ENCODE measurements around the gene CLIP2.
"Not testable (repeated sequence)": the region's sequence is repeated elsewhere in the genome, so short reads cannot be mapped to it uniquely, and the experiment has no call there.

CLIP2 gene

GRCh38 chr7:74424291-74424880, 135.2 kb downstream of the CLIP2 start:
- in situ Hi-C loops (cut with MboI; ENCODE audit: low sequenced_read_pairs): loop anchor here (10.0 kb wide), 1 partner anchor 620 kb away; no protein-coding TSS in a partner anchor

- in situ Hi-C loops (cut with MboI; ENCODE audit: low sequenced_read_pairs): loop anchor here (10.0 kb wide), 1 partner anchor 617 kb away; no protein-coding TSS in a partner anchor
Measured at GRCh38 chr7:74428023-74428422, 138.8 kb downstream of the CLIP2 start.

GRCh38 chr7:74429153-74429747, 140.0 kb downstream of the CLIP2 start:
- in situ Hi-C loops (cut with MboI; ENCODE audit: low sequenced_read_pairs): loop anchor here (10.0 kb wide), 1 partner anchor 616 kb away; no protein-coding TSS in a partner anchor

GRCh38 chr7:74430409-74430808, 141.2 kb downstream of the CLIP2 start:
- in situ Hi-C loops (cut with MboI; ENCODE audit: low sequenced_read_pairs): loop anchor here (10.0 kb wide), 1 partner anchor 134 kb away; no protein-coding TSS in a partner anchor

DNA sequence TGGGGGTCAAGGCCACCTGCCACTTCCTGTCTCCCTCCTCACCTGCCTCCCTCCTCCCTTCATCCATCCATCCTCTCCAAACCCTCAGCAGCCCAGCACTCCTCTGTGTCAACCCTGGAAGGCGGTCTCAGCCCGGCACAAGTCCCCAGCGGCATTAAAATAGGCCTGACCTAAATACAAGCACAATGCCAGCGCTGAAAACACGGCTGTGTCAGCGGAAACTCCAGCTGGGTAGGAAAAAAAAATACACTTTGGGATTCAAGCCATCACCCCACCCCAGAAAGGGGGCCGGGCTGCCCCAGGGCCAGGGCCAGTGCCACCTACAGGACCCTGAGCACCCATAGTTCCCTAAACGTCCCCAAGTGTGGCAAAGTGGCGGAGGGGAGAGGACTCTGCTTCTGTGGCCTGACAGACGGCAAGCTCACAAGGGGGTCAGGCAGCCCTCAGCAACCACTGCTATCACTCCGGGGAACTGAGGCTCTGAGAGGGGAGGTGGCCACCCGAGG, 141.8 kb downstream of the CLIP2 start:
- in situ Hi-C loops (cut with MboI; ENCODE audit: low sequenced_read_pairs): loop anchor here (10.0 kb wide), 1 partner anchor 134 kb away; no protein-coding TSS in a partner anchor

- in situ Hi-C loops (cut with MboI; ENCODE audit: low sequenced_read_pairs): loop anchor here (10.0 kb wide), 1 partner anchor 128 kb away; no protein-coding TSS in a partner anchor
Measured at GRCh38 chr7:74437291-74437571, 148.0 kb downstream of the CLIP2 start.

- in situ Hi-C loops (cut with MboI; ENCODE audit: low sequenced_read_pairs): loop anchor here (10.0 kb wide), 1 partner anchor 126 kb away; no protein-coding TSS in a partner anchor
Measured at GRCh38 chr7:74438327-74438726, 149.1 kb downstream of the CLIP2 start.

DNA sequence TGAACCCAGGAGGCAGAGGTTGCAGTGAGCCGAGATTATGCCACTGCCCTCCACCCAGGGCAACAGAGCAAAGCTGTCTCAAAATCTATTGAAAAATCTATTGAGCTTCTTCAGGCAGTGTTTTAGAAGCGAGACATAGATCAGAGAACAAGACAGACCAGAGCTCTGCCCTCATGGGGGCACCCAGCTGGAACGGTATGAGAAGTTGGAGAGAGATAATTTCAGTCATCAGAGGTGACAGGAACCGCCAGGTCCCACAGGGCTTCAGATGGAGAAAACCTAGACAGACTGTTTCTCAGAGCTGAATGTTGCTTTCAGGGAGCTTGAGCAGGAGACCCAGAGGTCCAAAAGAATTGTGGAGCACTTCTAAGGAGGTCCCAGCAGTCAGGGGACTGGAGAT, 150.3 kb downstream of the CLIP2 start:
- in situ Hi-C loops (cut with MboI; ENCODE audit: low sequenced_read_pairs): loop anchor here (10.0 kb wide), 1 partner anchor 125 kb away; no protein-coding TSS in a partner anchor

DNA sequence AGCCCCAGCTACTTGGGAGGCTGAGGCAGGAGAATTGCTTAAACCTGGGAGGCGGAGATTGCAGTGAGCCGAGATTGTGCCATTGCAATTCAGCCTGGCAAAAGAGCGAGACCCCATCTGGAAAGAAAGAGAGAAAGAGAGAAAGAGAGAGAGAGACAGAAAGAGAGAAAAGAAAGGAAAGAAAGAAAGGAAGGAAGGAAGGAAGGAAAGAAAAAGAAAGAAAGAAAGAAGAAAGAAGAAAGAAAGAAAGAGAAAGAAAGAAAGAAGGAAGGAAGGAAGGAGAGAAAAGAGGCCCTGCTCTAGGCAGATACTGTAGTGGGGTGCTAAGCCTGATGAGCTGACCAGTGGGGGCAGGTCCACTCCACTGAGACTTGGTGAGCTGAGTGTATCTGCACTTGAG, 150.9 kb downstream of the CLIP2 start:
- in situ Hi-C loops (cut with MboI; ENCODE audit: low sequenced_read_pairs): not testable (repeated sequence)

GRCh38 chr7:74441801-74442200, 152.6 kb downstream of the CLIP2 start:
- in situ Hi-C loops (cut with MboI; ENCODE audit: low sequenced_read_pairs): no loop called here

GRCh38 chr7:74443543-74444247, 154.5 kb downstream of the CLIP2 start:
- in situ Hi-C loops (cut with MboI; ENCODE audit: low sequenced_read_pairs): no loop called here

- in situ Hi-C loops (cut with MboI; ENCODE audit: low sequenced_read_pairs): no loop called here
Measured at GRCh38 chr7:74449144-74449543, 159.9 kb downstream of the CLIP2 start.

GRCh38 chr7:74449809-74450397, 160.7 kb downstream of the CLIP2 start:
- in situ Hi-C loops (cut with MboI; ENCODE audit: low sequenced_read_pairs): no loop called here

DNA sequence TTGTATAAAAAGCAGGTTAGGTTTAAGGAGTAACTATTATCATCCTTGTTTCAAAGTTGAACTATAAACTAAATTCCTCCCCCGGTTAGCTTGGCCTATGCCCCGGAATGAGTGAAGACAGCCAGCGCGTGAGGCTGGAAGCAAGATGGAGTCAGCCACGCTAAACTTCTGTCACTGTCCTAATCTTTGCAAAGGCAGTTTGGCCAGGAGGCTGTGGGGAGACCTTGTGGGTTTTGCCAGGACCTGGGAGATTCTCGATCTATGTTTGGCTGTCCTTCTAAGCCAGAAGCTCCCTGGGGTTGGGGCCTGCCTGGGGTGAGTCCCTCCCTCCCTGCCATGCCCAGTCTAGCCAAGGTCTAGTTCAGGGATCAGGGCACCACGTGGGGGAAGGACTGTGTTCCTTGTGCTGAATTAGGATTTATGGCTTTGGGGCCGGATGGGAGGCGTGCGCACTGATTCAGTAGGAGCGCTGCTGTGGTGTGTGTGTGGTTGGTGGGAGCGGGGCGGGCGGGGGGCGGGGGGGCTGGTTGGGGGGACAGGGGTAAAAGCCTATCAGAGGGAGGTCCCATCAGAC, 163.6 kb downstream of the CLIP2 start:
- in situ Hi-C loops (cut with MboI; ENCODE audit: low sequenced_read_pairs): no loop called here

DNA sequence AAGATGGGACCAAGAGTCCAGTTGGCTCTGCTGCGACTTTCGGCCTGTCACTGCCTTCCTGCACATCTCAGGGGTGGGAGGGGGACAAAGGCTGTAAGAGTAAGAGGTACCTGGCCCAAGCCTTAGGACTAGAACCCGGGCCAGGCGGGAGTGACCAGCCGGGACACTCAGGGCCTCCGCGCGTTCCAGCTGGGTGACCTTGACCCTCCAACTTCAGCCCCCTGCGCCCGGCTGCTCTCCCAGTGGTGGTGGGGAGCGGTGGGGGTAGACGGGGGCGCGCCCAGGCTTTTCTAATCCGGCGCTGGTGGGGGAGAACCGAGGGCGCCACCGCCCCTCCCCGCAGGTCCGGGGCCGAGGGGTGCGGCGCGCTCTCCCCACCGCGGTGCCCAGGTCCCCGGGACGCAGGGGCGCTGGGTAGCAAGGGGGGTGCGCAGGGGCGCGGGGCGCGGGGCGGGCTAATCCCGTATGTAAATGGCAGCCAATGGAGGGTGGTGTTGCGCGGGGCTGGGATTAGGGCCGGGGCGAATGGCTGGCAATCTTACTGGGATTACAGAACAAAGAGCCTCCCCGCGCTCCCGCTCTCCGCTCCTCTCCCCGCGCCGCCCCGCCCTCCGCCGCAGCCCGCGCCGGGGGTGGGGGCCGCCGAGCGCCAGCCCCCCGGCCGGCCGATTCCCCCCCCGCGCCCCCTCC, 164.3 kb downstream of the CLIP2 start, which contains the start of gene GTF2IRD1:
TSS of gene GTF2IRD1 (plus strand) at position 585 of the 690 bp plus-strand sequence. CDS start 54,175 bp downstream, outside the sequence.
- in situ Hi-C loops (cut with MboI; ENCODE audit: low sequenced_read_pairs): no loop called here

DNA sequence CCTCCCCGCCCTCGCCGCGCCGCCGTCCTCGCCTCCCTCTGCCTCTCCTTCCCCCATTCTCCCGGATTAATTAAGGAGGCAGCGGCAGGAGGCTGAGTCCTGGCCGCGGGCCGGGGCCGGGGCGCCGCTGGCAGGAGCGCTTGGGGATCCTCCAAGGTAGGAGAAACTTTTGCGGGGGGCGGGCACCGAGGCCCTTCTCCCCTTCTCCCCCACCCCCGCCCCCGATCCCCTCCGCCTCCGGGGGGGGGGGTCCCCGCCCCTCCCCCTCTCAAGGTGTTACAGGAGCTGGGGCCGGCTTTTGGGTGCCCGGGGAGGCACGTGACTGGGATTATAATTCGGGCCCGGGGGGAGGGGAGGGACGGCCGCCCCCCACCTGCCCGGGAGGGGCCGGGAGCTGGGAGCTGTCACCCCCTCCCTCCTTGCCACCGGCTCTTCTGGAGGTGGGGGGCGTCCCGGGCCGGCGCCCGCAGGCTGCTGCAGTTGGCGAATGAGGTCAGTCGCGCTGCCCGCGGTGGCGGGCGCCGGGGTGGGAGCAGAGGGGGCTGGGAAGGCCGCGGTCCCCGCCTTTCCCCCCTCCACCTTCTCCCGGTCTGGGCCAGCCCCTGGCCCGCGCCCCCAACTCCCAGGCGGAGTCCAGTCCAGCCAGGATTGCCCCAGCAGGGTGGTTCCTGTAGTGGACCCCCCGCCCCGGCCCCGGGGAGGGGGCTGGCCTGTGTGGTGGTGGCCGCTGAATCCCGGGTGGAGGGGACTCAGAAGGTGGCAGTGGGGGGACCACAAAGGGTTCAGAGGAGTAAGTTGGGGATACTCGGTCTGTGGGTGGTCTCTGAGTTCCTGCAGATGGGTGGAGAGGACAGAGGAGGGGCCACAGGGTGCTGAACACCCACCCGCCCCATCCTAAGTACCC, 165.1 kb downstream of the CLIP2 start:
- in situ Hi-C loops (cut with MboI; ENCODE audit: low sequenced_read_pairs): no loop called here

DNA sequence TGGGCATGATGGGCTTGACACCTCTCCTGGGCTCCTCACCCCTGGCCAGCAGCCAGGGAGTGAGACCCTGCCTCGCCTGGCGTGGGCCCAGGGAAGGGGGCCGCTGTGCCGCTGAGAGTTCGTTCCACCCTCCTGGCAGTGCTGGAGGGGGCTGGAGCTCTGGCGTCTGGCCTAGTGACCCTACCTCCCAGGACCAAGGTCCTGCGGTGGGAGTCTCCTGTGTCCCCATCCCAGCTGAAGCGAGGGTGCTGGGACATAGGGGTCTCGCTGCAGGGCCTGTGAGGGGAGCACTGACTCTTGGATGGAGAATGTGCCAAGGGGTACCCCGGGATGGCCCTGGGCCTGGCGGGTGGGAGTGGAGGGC, 165.7 kb downstream of the CLIP2 start:
- in situ Hi-C loops (cut with MboI; ENCODE audit: low sequenced_read_pairs): no loop called here

DNA sequence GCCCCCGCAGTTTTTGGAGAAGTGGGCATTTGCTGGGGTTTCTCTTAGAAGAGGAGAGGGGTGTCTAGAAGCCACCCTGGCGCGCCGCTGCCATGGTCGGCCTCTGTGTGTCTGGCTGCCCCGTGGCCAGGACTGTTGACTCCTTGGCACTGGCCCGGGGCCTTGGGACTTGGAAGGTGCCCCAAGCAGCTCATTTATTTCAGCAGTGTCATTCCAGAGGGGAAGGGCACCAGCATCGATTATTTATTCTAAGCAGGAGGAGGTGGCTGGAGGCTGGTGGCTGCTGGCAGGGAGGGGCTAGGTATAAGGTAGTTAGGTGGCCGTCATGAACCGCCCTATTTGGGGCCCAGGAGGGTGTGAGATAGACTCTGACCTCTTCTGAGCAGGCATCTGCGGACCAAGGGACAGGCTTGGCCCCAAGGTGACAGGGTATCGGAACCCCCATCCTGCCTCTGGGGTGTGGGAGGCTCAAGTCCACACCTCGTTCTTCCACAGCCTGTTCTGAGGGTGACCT, 166.1 kb downstream of the CLIP2 start:
- in situ Hi-C loops (cut with MboI; ENCODE audit: low sequenced_read_pairs): no loop called here
